GM19035 (cell line): ENCODE measurements around the gene DNM2.
"Not testable (repeated sequence)": the region's sequence is repeated elsewhere in the genome, so short reads cannot be mapped to it uniquely, and the experiment has no call there.

Source experiments
- ATAC-seq: cut with Tn5 transposase; IDR thresholded peaks from one replicate; pipeline ENCODE4 v1.9.1; 2021; ENCODE audit not compliant: unreplicated experiment

DNM2 gene

DNA sequence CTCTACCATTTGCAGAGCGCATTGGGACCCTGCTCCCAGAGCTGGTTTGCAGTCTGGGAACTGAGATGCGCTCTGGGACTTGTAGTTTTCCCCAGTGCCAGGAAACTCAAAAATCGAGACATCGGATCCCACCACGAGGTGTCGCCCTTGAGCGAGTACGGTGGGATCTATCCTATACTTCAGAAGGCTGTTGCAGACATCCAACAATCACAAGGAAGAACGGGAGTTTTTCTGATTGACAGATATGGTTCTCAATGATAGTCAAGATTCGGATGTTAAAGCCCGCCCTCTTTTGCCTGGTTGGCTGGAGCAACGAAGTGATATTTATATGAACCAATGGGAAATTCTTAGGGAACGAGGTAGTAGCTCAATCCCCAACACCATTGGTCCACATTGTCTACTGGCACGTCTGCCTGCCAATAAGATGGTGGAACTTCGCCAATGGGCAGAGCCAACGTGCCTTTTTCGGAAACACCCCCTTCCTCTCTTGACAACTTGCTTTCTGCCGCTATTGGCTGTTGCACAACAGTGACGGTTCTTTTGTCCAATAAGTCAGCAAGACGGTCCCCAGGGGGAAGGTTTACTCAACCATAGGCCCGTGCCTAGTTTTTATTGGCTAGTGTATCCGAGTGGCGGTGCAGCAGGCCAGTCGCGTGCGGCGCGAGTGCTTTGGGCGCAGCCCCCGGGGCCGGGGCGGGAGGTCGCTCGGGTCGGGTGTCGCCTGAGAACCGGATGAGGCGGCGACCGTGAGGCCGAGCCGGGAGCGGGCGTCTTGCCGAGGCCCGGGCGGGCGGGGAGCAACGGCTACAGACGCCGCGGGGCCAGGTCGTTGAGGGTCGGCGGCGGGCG lies at the start of gene DNM2:
DNM2 (plus strand) TSS at position 724 of the 849 bp plus-strand sequence. CDS start 164 bp downstream, outside the sequence.
- ATAC-seq, result peak; percentile 89

DNA sequence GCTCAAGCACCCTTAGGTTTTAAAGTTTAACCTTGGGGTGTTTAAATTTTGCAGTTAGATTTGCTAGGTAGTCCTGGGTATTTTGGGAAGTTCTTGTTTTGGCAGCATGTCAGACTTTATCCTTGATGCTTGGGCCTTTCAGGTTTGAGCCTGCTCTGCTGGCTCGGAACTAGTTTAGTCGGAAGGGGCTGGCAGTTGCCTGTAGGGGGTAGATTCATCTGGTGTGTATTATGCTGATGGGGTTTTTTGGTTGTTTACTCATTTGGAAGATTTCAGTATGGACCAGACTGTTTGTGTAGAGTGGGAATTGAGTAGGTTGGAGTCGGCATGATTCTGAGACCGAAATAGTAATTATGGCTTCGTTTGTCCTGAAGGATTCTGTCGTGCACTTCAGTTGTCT lies 48.6 kb upstream of the DNM2 start:
- no peak for ATAC-seq

DNA sequence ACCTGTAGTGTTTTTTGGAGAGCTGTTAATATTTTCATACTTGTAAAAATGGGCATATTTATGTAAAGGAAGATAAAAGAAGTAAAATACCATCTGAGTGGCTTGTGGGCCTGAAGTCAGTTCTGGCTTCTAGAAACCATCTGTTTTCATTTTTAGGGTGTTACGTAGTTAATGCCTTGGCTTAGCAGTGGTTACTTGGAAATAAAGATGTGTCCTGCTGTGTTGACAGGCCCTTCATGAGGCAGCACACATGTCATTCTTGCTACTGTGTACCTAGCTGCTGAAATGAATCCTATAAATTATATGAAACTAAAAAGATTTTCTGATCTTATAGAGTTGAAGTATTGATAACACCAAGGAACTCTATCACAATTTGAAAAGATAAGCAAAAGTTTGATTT lies 47.7 kb upstream of the DNM2 start:
- no peak for ATAC-seq

- no peak for ATAC-seq
Observed at GRCh38 chr19:10670876-10671804, 46.7 kb upstream of the DNM2 start.

GRCh38 chr19:10671922-10672321 lies 46.0 kb upstream of the DNM2 start:
- ATAC-seq, result not testable (repeated sequence)

GRCh38 chr19:10675214-10675613 lies 42.7 kb upstream of the DNM2 start:
- ATAC-seq, result not testable (repeated sequence)

DNA sequence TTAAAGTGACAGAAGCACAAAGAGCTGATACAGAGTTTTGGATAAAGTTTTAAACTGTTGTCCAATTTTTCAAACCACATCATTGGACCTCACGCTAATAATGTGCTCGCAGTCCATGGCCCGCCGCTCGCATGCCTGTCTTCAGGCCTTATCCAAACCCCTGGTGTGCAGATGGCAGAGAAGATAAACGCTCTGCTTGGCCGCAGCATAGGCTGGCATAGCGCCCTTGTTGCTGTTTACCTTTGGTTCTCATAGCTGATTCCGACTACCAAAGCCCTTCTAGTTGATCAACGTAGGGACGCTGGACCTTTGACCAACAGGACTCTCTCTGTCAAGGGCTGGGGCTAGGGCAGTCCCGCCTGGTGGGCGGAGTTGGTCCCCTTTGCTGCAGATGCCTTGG lies 40.1 kb upstream of the DNM2 start:
- no peak for ATAC-seq

DNA sequence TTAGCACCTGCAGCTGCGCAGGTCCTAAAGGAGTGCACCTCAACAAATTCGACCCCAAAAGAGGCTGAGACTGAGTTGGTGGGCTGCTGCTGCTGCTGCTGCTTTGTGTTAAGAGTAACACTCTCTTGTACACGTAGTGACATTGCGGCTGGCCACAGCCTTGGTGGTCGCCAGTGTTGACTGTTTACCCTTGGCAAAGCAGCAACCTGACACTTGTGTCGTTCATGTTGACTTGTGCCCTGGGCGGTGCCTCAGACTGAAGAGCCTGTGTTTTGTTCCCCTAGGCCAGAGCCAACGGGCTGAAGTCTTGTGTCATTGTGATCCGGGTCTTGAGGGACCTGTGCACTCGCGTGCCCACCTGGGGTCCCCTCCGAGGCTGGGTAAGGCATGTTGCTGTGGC lies 39.1 kb upstream of the DNM2 start:
- no peak for ATAC-seq

DNA sequence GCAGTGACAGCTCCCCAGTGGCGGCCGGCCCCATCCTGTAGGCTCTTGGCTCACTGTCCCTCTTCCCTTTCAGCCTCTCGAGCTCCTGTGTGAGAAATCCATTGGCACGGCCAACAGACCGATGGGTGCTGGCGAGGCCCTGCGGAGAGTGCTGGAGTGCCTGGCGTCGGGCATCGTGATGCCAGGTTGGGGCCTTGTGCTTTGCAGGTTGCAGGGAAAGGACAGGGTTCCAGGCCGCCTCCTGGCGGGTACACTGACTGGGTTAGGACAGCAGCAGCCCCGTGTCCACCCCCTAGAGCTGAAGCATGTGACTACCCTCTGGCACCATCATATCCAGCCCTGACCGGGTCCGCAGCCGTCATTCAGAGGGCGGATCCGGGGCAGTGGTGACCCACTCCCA lies 38.1 kb upstream of the DNM2 start:
- ATAC-seq, result no peak

GRCh38 chr19:10680545-10681135 lies 37.2 kb upstream of the DNM2 start:
- ATAC-seq, result no peak

DNA sequence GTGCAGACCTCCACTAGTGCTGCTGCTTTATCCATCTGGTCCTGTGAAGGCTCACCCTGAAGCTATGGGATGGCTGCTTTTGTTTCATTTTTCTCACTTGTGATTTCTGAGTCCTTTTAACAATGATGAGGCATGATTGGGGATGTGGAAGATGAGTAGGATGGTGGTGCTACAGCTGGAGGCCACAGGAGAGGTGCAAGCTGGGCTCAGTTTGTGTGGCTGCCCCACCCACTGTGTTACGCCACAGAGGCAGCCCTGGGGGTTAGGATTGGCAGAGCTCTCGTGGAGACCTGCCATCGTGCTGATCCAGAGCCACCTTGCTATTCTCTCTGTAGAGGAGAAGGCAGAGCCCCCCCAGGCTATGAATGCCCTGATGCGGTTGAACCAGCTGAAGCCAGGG lies 36.2 kb upstream of the DNM2 start:
- ATAC-seq, result no peak

GRCh38 chr19:10682397-10683063 lies 35.3 kb upstream of the DNM2 start:
- no peak for ATAC-seq

DNA sequence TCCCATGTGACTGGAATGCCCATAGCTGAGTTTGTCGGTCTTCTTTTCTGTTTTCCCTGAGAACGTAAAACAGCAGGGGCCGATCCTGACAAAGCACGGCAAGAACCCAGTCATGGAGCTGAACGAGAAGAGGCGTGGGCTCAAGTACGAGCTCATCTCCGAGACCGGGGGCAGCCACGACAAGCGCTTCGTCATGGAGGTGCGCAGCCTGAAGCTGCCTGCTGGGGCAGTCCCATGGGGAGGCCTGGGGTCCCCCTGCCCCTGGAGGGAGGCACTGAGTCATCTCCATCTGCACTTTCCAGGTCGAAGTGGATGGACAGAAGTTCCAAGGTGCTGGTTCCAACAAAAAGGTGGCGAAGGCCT lies 34.8 kb upstream of the DNM2 start:
- no peak for ATAC-seq

GRCh38 chr19:10683582-10683981 lies 34.3 kb upstream of the DNM2 start:
- no peak for ATAC-seq

- ATAC-seq, result no peak
Observed at GRCh38 chr19:10685210-10685609, 32.7 kb upstream of the DNM2 start.

GRCh38 chr19:10686193-10686592 lies 31.7 kb upstream of the DNM2 start:
- ATAC-seq, result no peak

GRCh38 chr19:10686661-10687517 lies 31.0 kb upstream of the DNM2 start:
- ATAC-seq, result no peak

- no peak for ATAC-seq
Observed at GRCh38 chr19:10687518-10688288, 30.2 kb upstream of the DNM2 start.

- ATAC-seq, result no peak
Observed at GRCh38 chr19:10688545-10689280, 29.2 kb upstream of the DNM2 start.
